Cerebellar cortex (tissue), 1 donor: ENCODE results near the gene NLRP1.
A peak's percentile ranks its signal among the peaks of the same experiment; 100 is the strongest.

Source experiments
- DNase-seq: peaks from one replicate; pipeline ENCODE4 v3.0.0-alpha.2; 2015; ENCODE audit warnings: low spot score

The NLRP1 gene

GRCh38 chr17:5516060-5516792, 68.1 kb downstream of the NLRP1 start:
- no peak for DNase-seq

- DNase-seq: no peak
Observed at GRCh38 chr17:5514976-5515375, 69.3 kb downstream of the NLRP1 start.

GRCh38 chr17:5513628-5514027, 70.7 kb downstream of the NLRP1 start:
- DNase-seq: no peak

GRCh38 chr17:5511401-5512225, 72.7 kb downstream of the NLRP1 start:
- DNase-seq: no peak

GRCh38 chr17:5510771-5511170, 73.5 kb downstream of the NLRP1 start:
- no peak for DNase-seq

- no peak for DNase-seq
Observed at GRCh38 chr17:5509482-5509881, 74.8 kb downstream of the NLRP1 start.

- DNase-seq: no peak
Observed at GRCh38 chr17:5508810-5509209, 75.5 kb downstream of the NLRP1 start.

GRCh38 chr17:5506307-5506706, 78.0 kb downstream of the NLRP1 start:
- DNase-seq: no peak

GRCh38 chr17:5502552-5502951, 81.8 kb downstream of the NLRP1 start:
- DNase-seq: no peak

GRCh38 chr17:5501685-5502084, 82.6 kb downstream of the NLRP1 start:
- DNase-seq: no peak

GRCh38 chr17:5500589-5501391, 83.5 kb downstream of the NLRP1 start:
- peak; percentile 84 for DNase-seq

- peak; percentile 18 for DNase-seq
Observed at GRCh38 chr17:5500247-5500588, 84.1 kb downstream of the NLRP1 start.

GRCh38 chr17:5499476-5500231, 84.7 kb downstream of the NLRP1 start:
- no peak for DNase-seq

GRCh38 chr17:5492970-5493369, 91.3 kb downstream of the NLRP1 start:
- DNase-seq: no peak

GRCh38 chr17:5488752-5489151, 95.6 kb downstream of the NLRP1 start:
- no peak for DNase-seq

GRCh38 chr17:5486206-5487124, 97.8 kb downstream of the NLRP1 start, which contains the start of gene MIS12:
MIS12 (plus strand) TSS chr17:5486566; CDS start chr17:5488863, 2,297 bp downstream.
- peak; percentile 100 for DNase-seq

- peak; percentile 48 for DNase-seq
Observed at GRCh38 chr17:5485270-5486205, 98.8 kb downstream of the NLRP1 start, which contains the start of gene DERL2. DERL2 (minus strand) TSS chr17:5486178; CDS start chr17:5486161, 17 bp downstream.

GRCh38 chr17:5481451-5481850, 102.9 kb downstream of the NLRP1 start:
- no peak for DNase-seq

- DNase-seq: no peak
Observed at GRCh38 chr17:5480962-5481361, 103.3 kb downstream of the NLRP1 start.
